Gastrocnemius medialis (tissue), 4 donors: ENCODE data around the gene DZIP1.

Source experiments
- CTCF ChIP-seq, 5 experiments: fragments of 450-650 bp in 3 of 5; fragments of 200-600 bp in 2 of 5; sonication (generic) in 2 of 5; IDR thresholded peaks in 4 of 5; conservative IDR thresholded peaks in 1 of 5; 1 replicate in 4 of 5; 2 replicates in 1 of 5; pipeline ENCODE4 v1.5.1; 2016 to 2019; ENCODE audit warnings: antibody characterized with exemption in 5 of 5, mild to moderate bottlenecking in 3 of 5, moderate library complexity in 3 of 5
- POLR2A ChIP-seq, 2 donors: fragments of 450-650 bp; IDR thresholded peaks; one replicate each; pipeline ENCODE4 v1.6.1; 2017; ENCODE audit warnings: antibody characterized with exemption in 2 of 2, mild to moderate bottlenecking in 2 of 2, moderate library complexity in 2 of 2

GRCh38 chr13:95536632-95537241 is 107.8 kb downstream of the DZIP1 start:
- peak in 1 of 5 experiments; percentile 38 for TF ChIP-seq CTCF (IDR thresholded peaks at IDR 0.05 in 4 of 5, conservative IDR thresholded peaks at IDR 0.05 in 1 of 5)
- TF ChIP-seq POLR2A (IDR thresholded peaks at IDR 0.05): no peak
